HEK293T (cell line): ENCODE measurements around the gene ANKRD34A.

Experiments used
- ARNT ChIP-seq: fragments of 450-650 bp; IDR thresholded peaks from 2 replicates; pipeline ENCODE4 v1.6.1; 2017; ENCODE audit warnings: mild to moderate bottlenecking
- BHLHE40 ChIP-seq: fragments of 450-650 bp; IDR thresholded peaks from 2 replicates; pipeline ENCODE4 v1.6.1; 2016; ENCODE audit warnings: mild to moderate bottlenecking, moderate library complexity, borderline replicate concordance
- CTBP1 ChIP-seq: fragments of 450-650 bp; IDR thresholded peaks from 2 replicates; pipeline ENCODE4 v1.6.1; 2016; ENCODE audit warnings: borderline replicate concordance
- ELF4 ChIP-seq: fragments of 450-650 bp; IDR thresholded peaks from 2 replicates; pipeline ENCODE4 v1.6.1; 2017; ENCODE audit warnings: antibody characterized with exemption
- FOXA1 ChIP-seq: fragments of 450-650 bp; IDR thresholded peaks from 2 replicates; pipeline ENCODE4 v1.6.1; 2016; ENCODE audit warnings: mild to moderate bottlenecking
- FOXM1 ChIP-seq: fragments of 450-650 bp; IDR thresholded peaks from 2 replicates; pipeline ENCODE4 v1.6.1; 2017; ENCODE audit warnings: mild to moderate bottlenecking, borderline replicate concordance
- HDGF ChIP-seq: fragments of 450-650 bp; IDR thresholded peaks from 2 replicates; pipeline ENCODE4 v1.6.1; 2017; ENCODE audit warnings: antibody characterized with exemption, borderline replicate concordance
- LEF1 ChIP-seq: fragments of 450-650 bp; IDR thresholded peaks from 2 replicates; pipeline ENCODE4 v1.6.1; 2017; ENCODE audit warnings: mild to moderate bottlenecking, borderline replicate concordance
- SP1 ChIP-seq: fragments of 450-650 bp; IDR thresholded peaks from 2 replicates; pipeline ENCODE4 v1.6.1; 2017
- SUZ12 ChIP-seq: fragments of 450-650 bp; IDR thresholded peaks from 2 replicates; pipeline ENCODE4 v1.6.1; 2016; ENCODE audit warnings: mild to moderate bottlenecking
- TARDBP ChIP-seq: fragments of 450-650 bp; IDR thresholded peaks from 2 replicates; pipeline ENCODE4 v1.6.1; 2016
- ZNF384 ChIP-seq: fragments of 450-650 bp; IDR thresholded peaks from 2 replicates; pipeline ENCODE4 v1.6.1; 2016

- TF ChIP-seq BHLHE40 (no peak), LEF1 (no peak), ELF4 (no peak), TARDBP (no peak), FOXA1 (no peak), HDGF (no peak), SP1 (no peak), FOXM1 (no peak), ZNF384 (no peak), ARNT (no peak), CTBP1 (no peak), SUZ12 (no peak)
Observed at GRCh38 chr1:145993618-145994390, 29.4 kb upstream of the ANKRD34A start.
